ENCODE data around the gene WNT9A.
"Not testable (repeated sequence)": the region's sequence is repeated elsewhere in the genome, so short reads cannot be mapped to it uniquely, and the experiment has no call there.

The WNT9A gene

GRCh38 chr1:227885648-227886502, 61.9 kb downstream of the WNT9A start:
- no peak for DNase-seq

- no peak for DNase-seq
Measured at GRCh38 chr1:227885135-227885647, 62.5 kb downstream of the WNT9A start.

DNA sequence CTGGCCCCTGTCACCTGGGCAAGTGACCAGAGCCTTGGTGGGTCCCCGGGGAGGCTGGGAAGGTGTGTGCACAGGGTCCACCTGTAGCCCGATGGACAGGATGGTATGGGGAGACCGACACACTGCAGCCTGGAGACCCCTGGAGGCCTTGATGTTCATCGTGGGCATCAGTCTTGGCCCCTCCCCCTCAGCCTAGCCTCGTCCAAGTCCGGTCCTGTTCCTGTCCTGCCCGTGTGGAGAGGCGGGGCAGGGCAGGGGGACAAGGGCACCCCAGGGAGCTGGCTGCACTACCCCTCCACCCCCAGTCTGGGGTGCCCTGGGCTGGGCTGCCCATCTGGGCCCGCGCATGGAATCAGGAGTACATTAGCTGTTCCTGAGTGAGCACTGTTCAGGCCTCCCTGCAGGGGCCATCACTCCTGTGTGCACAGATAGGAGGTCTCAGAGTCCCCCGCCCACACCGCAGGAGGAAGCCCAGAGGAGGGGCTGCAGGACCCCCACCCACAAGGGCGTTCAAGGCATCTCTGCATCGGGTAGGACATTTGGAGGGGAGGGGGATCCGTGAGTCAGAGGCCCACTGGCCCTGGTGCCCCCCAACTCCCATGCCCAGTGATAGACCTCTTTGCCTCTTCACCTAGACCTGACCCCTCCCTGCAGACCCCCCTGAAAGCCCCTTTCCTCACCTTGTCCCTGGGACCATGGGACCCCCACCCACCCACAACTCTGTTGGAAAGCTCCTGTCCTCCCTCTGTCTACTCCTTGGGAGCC, 63.2 kb downstream of the WNT9A start:
- DNase-seq: no peak

GRCh38 chr1:227883641-227884301, 64.0 kb downstream of the WNT9A start:
- DNase-seq: no peak

GRCh38 chr1:227883073-227883520, 64.6 kb downstream of the WNT9A start:
- DNase-seq: no peak

- no peak for DNase-seq
Measured at GRCh38 chr1:227880342-227880924, 67.3 kb downstream of the WNT9A start.

DNA sequence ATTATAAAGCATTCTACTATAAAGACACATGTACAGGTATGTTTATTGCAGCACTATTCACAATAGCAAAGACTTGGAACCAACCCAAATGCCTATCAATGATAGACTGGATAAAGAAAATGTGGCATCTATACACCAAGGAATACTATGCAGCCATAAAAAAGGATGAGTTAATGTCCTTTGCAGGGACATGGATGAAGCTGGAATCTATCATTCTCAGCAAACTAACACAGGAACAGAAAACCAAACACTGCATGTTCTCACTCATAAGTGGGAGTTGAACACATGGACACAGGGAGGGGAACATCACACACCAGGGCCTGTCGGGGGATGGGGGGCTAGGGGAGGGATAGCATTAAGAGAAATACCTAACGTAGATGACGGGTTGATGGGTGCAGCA, 69.9 kb downstream of the WNT9A start:
- not testable (repeated sequence) for DNase-seq

- DNase-seq: not testable (repeated sequence)
Measured at GRCh38 chr1:227871892-227872291, 75.8 kb downstream of the WNT9A start.

- DNase-seq: no peak
Measured at GRCh38 chr1:227870366-227870765, 77.4 kb downstream of the WNT9A start.

- DNase-seq: no peak
Measured at GRCh38 chr1:227869851-227870305, 77.9 kb downstream of the WNT9A start.

- no peak for DNase-seq
Measured at GRCh38 chr1:227869279-227869842, 78.4 kb downstream of the WNT9A start.

All from effector CD8-positive, alpha-beta T cell (primary cell).